Activated CD4-positive, alpha-beta T cell treated with anti-CD3 and anti-CD28 coated beads, Interleukin-2, amount 10 ng/mL, durations not matched to agents 24 days and 14 days (primary cell): ENCODE results near the gene TAF4. TPM values are rescaled to one million over a fixed set of nuclear protein-coding genes. Genes with fewer than 3 reads are reported as not detected.
"Not testable (repeated sequence)": the region's sequence is repeated elsewhere in the genome, so short reads cannot be mapped to it uniquely, and the experiment has no call there.

ENCODE experiments used
- DNase-seq: peaks from one replicate; pipeline ENCODE4 v3.0.0; 2022
- H3K27ac Mint-ChIP-seq: one replicate; pipeline ENCODE4 v1.8.0; 2022; ENCODE audit warnings: mild to moderate bottlenecking, mixed read lengths
- H3K27me3 Mint-ChIP-seq: one replicate; pipeline ENCODE4 v1.8.0; 2022; ENCODE audit warnings: mixed read lengths
- H3K36me3 Mint-ChIP-seq: one replicate; pipeline ENCODE4 v1.8.0; 2022; ENCODE audit warnings: low read depth, mild to moderate bottlenecking, mixed read lengths
- H3K4me1 Mint-ChIP-seq: one replicate; pipeline ENCODE4 v1.8.0; 2021; ENCODE audit warnings: mixed read lengths
- H3K4me3 Mint-ChIP-seq: one replicate; pipeline ENCODE4 v1.8.0; 2022; ENCODE audit warnings: mild to moderate bottlenecking, moderate library complexity, mixed read lengths
- H3K9me3 Mint-ChIP-seq: one replicate; pipeline ENCODE4 v1.8.0; 2021; ENCODE audit warnings: mixed read lengths
- intact Hi-C: fragments of 100-400 bp; cut with micrococcal nuclease; formaldehyde crosslinking; loops from one replicate; pipeline ENCODE4 v1.15.1; 2023
- total RNA-seq: library from RNA; stranded (reverse); gene quantifications from 2 replicates; pipeline ENCODE4 v1.2.3, GENCODE V29; 2022

The TAF4 gene
- total RNA-seq, 1 donor from 2014 or later, result 25.6 TPM

DNA sequence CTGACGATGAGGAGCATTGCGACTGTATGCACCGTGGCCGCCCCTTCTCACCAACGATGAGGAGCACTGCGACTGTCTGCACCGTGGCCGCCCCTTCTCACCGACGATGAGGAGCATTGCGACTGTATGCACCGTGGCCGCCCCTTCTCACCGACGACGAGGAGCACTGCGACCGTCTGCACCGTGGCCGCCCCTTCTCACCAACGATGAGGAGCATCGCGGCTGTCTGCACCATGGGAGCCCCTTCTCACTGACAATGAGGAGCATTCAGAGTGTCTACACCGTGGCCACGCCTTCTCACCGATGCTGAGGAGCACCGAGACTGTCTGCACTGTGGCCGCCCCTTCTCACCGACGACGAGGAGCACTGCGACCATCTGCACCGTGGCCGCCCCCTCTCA, 120.7 kb downstream of the TAF4 start:
- H3K36me3 Mint-ChIP-seq, intact Hi-C loops, H3K9me3 Mint-ChIP-seq, H3K27ac Mint-ChIP-seq, DNase-seq, H3K4me1 Mint-ChIP-seq, H3K4me3 Mint-ChIP-seq, H3K27me3 Mint-ChIP-seq: not testable (repeated sequence)

GRCh38 chr20:61942526-61942925, 123.2 kb downstream of the TAF4 start:
- Mint-ChIP-seq H3K4me1 (no peaks in the 10 kb centered on the region), H3K27me3 (no peaks in the 10 kb centered on the region), H3K27ac (no peak overlapping the region), H3K36me3 (no peaks in the 10 kb centered on the region), H3K9me3 (no peaks in the 10 kb centered on the region), H3K4me3 (no peak overlapping the region)
- intact Hi-C loops, result no loop called here
- no peak for DNase-seq

DNA sequence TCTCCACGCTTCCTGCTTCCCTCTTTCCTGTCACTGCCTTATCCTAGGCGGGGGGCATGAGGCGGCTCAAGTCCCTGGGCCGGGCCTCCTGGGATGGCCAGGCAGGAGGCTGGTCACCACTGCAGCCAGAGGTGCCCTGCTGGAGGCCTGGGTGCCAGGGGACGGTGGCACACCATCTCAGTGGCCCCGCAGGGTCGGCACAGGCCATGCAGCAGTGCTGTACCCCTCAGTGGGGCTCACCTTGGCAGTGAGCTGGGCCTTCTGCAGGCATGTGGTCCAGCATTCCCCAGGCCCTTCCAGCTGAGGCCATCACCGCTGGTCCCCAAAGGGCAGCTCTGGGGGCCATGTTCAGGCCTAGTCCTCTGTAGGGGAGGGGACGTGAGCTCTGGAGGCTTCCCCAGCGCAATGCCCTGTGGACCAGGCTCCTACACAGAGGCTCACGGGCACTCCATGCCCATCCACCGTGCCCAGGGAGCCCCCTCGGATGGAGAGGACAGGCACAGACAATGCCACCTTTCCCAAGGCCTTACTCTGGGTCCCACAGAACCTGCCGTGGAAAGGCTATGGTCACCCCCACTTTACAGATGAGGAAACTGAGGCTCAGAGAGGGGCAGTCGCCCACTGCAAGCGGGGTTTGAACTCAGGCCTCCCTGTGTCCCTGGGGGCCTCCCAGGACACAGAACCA, 123.8 kb downstream of the TAF4 start:
- intact Hi-C loops, result no loop called here
- DNase-seq, result no peak
- Mint-ChIP-seq H3K27me3 (no peaks in the 10 kb centered on the region), H3K36me3 (no peaks in the 10 kb centered on the region), H3K4me1 (no peaks in the 10 kb centered on the region), H3K9me3 (no peaks in the 10 kb centered on the region), H3K4me3 (no peak overlapping the region), H3K27ac (no peak overlapping the region)

DNA sequence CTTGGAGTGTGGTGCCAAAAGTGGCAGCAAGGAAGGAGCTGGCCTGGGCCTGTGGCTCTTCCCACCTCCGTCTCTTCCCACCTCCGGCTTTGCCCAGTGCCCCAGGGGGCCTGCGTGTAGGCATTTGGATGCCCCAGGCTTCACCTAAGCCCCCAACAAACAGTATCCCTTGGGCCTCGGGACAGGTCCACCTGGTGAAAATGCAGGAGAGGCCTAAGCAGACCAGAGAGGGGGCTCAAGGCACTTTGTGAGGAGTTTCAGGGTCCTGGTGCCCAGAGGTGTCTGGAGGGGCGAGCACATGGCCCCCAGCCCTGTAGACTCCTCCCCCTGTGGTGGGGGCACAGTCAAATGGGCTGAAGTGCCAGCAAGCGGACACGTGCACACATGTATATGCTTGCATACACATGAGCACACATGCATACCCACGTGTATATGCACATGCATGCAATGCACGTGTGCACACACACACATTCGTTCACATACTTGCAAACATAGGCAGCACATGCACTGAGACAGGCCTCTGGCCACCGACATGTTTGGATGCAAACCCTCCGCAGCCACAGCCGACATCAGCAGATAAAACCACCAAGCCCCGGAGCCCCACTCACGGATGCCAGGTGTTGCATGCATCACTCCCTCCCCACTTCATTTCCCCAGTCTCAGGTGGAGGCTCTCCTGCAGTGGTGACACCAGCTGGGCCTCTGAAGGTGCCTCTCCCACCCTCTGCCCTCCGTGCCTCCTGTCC, 124.5 kb downstream of the TAF4 start:
- intact Hi-C loops, result no loop called here
- H3K27ac Mint-ChIP-seq, result no peak overlapping the region
- no peaks in the 10 kb centered on the region for H3K27me3 Mint-ChIP-seq

GRCh38 chr20:61940491-61940890, 125.2 kb downstream of the TAF4 start:
- DNase-seq, result no peak
- Mint-ChIP-seq H3K36me3 (no peaks in the 10 kb centered on the region), H3K27ac (no peak overlapping the region), H3K27me3 (no peaks in the 10 kb centered on the region), H3K4me1 (no peaks in the 10 kb centered on the region), H3K9me3 (no peaks in the 10 kb centered on the region), H3K4me3 (no peak overlapping the region)
- intact Hi-C loops, result no loop called here

More for the DNA sequence above, 124.5 kb downstream of the TAF4 start:
- Mint-ChIP-seq H3K4me3 (no peak overlapping the region), H3K9me3 (no peaks in the 10 kb centered on the region), H3K4me1 (no peaks in the 10 kb centered on the region), H3K36me3 (no peaks in the 10 kb centered on the region)
- no peak for DNase-seq

GRCh38 chr20:61939691-61940360, 125.9 kb downstream of the TAF4 start:
- no peak for DNase-seq
- Mint-ChIP-seq H3K9me3 (no peaks in the 10 kb centered on the region), H3K27ac (no peak overlapping the region), H3K27me3 (no peaks in the 10 kb centered on the region), H3K36me3 (no peaks in the 10 kb centered on the region), H3K4me1 (no peaks in the 10 kb centered on the region), H3K4me3 (no peak overlapping the region)
- intact Hi-C loops, result no loop called here

DNA sequence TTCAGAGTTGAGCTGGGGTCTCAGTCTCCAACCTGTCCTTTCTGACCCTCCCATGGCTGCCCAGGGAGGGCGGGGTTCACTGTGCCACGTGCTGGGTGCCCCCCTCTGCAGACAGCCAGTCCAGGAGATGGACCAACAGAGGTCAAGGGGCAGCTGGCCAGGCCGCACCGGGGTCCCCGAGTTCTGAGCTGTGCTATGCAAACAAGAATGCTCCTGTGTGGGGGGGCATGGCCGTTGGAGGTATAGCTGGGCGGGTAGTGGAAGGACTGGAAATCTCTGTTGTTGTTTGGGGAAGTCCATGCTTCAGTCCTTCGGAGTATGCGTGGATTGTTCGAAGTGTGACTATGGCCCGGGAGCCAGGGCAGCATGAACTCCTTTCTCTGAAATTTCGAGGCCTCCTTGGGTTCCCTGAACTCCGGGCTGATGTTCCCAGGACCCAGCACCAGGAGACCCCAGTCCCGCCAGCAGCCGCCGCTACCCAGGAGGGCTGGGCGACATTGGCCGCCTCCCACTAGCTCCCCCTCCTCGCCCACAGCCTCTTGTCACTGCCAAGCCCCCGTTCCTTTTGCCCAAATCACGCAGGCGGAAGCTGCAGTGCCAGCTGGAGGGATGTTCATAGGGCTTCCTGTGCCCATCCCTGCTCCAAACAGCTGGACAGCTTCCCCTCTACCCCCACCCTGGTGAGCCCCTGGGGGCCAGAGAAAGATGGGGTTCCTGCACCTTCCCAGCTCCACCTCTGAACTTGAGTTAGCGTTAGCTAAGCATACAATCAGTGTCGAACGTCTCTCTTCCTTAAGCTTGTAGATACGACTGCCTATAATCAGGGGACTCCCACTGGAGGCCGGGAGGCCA, 126.6 kb downstream of the TAF4 start:
- no peaks in the 10 kb centered on the region for H3K27me3 Mint-ChIP-seq
- intact Hi-C loops, result no loop called here
- no peaks in the 10 kb centered on the region for H3K36me3 Mint-ChIP-seq
- no peaks in the 10 kb centered on the region for H3K9me3 Mint-ChIP-seq
- no peak for DNase-seq
- no peak overlapping the region for H3K27ac Mint-ChIP-seq
- no peak overlapping the region for H3K4me3 Mint-ChIP-seq
- no peaks in the 10 kb centered on the region for H3K4me1 Mint-ChIP-seq

- no peak overlapping the region for H3K27ac Mint-ChIP-seq
Measured at GRCh38 chr20:61937963-61938838, 127.5 kb downstream of the TAF4 start.

GRCh38 chr20:61937146-61937962, 128.3 kb downstream of the TAF4 start:
- H3K4me3 Mint-ChIP-seq, result no peak overlapping the region
- no peak overlapping the region for H3K27ac Mint-ChIP-seq
- H3K4me1 Mint-ChIP-seq, result no peaks in the 10 kb centered on the region
- H3K36me3 Mint-ChIP-seq, result no peaks in the 10 kb centered on the region
- intact Hi-C loops, result no loop called here
- H3K27me3 Mint-ChIP-seq, result no peaks in the 10 kb centered on the region
- H3K9me3 Mint-ChIP-seq, result no peaks in the 10 kb centered on the region
- DNase-seq, result no peak

More at GRCh38 chr20:61937963-61938838, 127.5 kb downstream of the TAF4 start:
- no peaks in the 10 kb centered on the region for H3K9me3 Mint-ChIP-seq
- H3K27me3 Mint-ChIP-seq, result no peaks in the 10 kb centered on the region
- no peaks in the 10 kb centered on the region for H3K36me3 Mint-ChIP-seq
- no peak for DNase-seq
- H3K4me3 Mint-ChIP-seq, result no peak overlapping the region
- intact Hi-C loops, result no loop called here
- H3K4me1 Mint-ChIP-seq, result no peaks in the 10 kb centered on the region

- intact Hi-C loops, result no loop called here
- no peak overlapping the region for H3K27ac Mint-ChIP-seq
- DNase-seq, result no peak
- H3K4me3 Mint-ChIP-seq, result no peak overlapping the region
- H3K4me1 Mint-ChIP-seq, result no peaks in the 10 kb centered on the region
- H3K36me3 Mint-ChIP-seq, result no peaks in the 10 kb centered on the region
- H3K9me3 Mint-ChIP-seq, result no peaks in the 10 kb centered on the region
- no peaks in the 10 kb centered on the region for H3K27me3 Mint-ChIP-seq
Measured at GRCh38 chr20:61936701-61937131, 129.0 kb downstream of the TAF4 start.

DNA sequence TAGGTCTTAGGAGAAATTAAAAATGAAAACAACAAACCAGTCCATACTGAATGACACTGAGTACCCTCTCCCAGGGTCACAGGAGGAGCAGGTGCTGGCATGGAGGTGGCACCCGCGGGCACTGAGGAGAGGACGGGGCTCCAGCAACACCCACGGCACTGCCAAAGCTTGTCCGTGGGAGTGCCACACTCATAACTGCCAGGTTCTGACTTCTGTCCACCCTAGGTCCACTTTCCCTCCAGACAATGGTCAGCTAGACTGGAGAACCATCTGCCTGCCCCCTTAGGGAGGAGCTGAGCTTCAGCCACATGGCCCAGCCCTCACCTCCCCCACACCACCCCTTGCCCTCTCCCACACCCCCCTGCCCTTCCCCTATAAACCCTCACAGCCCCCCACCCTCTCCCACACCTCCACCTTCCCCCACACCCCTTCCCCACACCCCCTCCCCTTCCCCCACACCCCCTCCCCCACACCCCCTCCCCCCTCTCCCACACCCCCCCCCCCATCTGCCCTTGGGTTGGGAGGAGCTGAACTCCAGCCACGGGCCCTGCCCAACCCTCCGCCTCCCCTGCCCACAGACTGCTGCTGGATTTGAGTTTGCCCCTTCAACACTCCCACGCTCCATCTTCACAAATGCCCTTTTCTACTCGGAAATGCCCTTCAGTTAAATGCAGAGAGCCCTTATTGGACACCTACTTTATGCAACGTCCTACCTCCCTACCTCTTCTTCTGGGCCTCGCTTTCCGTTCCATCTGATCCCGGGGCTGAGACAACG, 129.6 kb downstream of the TAF4 start:
- Mint-ChIP-seq H3K4me3 (no peak overlapping the region), H3K27ac (no peak overlapping the region), H3K4me1 (no peaks in the 10 kb centered on the region), H3K27me3 (no peaks in the 10 kb centered on the region), H3K36me3 (no peaks in the 10 kb centered on the region), H3K9me3 (no peaks in the 10 kb centered on the region)
- no peak for DNase-seq
- intact Hi-C loops, result no loop called here
